SU-DHL-6 (cell line): ENCODE data around the gene SEPTIN12.

Source experiments
- EZH2phosphoT487 ChIP-seq: fragments of 200-600 bp; sonication (generic), shearing (Covaris generic); conservative IDR thresholded peaks from 2 replicates; pipeline ENCODE4 v1.6.1; 2018; ENCODE audit warnings: mild to moderate bottlenecking, antibody characterized with exemption, low read length, moderate library complexity, mixed read lengths
- TF ChIP-seq, protein P1 (sequence below): fragments of 200-600 bp; sonication (generic); IDR thresholded peaks from one replicate; pipeline ENCODE4 v1.5.1; 2017; ENCODE audit warnings: antibody characterized with exemption, mild to moderate bottlenecking, low read length, moderate library complexity; ENCODE audit not compliant: insufficient read depth, poor library complexity, severe bottlenecking

DNA sequence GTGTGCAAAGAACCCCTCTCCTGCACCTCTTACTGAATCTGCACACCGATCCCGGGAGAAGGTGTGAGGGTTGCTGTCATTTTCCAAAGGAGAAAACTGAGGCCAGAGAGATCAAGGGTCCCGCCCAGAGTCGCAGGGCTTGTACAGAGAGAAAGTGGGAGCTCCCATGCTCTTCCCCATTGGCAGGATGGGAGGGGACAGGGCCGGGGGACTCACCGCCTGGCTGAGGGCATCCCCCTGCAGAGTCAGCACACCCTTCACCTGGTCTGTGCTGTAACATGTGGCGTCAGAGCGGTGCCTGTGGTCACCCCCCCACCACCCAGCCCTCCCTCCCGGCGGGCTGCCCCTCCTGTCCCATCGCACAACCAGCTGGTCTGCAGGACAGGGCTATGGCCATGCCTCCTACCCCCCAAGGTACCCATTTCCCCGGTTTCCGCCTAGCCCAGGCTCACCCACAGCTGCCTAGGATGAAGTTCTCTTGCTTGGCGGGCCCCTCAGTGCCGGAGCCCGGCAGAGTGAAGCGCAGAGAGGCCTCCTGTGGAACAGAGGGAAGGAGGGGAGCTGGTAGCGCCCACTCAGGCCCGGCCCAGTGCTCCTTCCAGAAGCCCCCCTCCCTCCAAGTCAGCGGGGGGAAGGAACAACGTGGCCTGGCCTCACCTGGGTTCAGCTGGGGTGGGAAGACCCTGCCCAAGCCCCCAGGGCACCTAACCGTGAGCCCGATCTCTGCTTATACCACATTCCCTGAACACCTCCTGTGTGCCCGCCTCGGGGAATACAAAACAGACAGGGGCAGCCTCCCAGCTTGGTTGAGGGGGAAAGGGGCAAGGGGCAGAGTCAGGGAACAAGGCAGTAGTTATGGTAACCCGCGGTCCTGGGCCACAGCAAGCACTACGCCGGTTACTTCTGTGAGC, 13.2 kb upstream of the SEPTIN12 start:
- TF ChIP-seq, protein P1, sequence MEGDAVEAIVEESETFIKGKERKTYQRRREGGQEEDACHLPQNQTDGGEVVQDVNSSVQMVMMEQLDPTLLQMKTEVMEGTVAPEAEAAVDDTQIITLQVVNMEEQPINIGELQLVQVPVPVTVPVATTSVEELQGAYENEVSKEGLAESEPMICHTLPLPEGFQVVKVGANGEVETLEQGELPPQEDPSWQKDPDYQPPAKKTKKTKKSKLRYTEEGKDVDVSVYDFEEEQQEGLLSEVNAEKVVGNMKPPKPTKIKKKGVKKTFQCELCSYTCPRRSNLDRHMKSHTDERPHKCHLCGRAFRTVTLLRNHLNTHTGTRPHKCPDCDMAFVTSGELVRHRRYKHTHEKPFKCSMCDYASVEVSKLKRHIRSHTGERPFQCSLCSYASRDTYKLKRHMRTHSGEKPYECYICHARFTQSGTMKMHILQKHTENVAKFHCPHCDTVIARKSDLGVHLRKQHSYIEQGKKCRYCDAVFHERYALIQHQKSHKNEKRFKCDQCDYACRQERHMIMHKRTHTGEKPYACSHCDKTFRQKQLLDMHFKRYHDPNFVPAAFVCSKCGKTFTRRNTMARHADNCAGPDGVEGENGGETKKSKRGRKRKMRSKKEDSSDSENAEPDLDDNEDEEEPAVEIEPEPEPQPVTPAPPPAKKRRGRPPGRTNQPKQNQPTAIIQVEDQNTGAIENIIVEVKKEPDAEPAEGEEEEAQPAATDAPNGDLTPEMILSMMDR, result no peak
- no peak for TF ChIP-seq EZH2phosphoT487
